ENCODE measurements around the gene UST.
"Not testable (repeated sequence)": the region's sequence is repeated elsewhere in the genome, so short reads cannot be mapped to it uniquely, and the experiment has no call there.

UST gene

GRCh38 chr6:148745926-148746325 is 904 bp upstream of the UST start:
- no peak for DNase-seq
- TF ChIP-seq POLR2A (IDR thresholded peaks at IDR 0.05; ENCODE audit: low read length), result no peak

GRCh38 chr6:148747145-148747470 is 278 bp downstream of the UST start:
- no peak for DNase-seq
- no peak for TF ChIP-seq POLR2A (IDR thresholded peaks at IDR 0.05; ENCODE audit: low read length)

GRCh38 chr6:148747471-148748165 is 788 bp downstream of the UST start:
- no peak for DNase-seq
- no peak for TF ChIP-seq POLR2A (IDR thresholded peaks at IDR 0.05; ENCODE audit: low read length)

GRCh38 chr6:148749674-148750073 is 2.8 kb downstream of the UST start:
- TF ChIP-seq POLR2A (IDR thresholded peaks at IDR 0.05; ENCODE audit: low read length) (no peak), GATA1 (IDR thresholded peaks at IDR 0.05; ENCODE audit: low read depth, low read length) (no peak)
- no peak for DNase-seq

- no peak for DNase-seq
- TF ChIP-seq POLR2A (IDR thresholded peaks at IDR 0.05; ENCODE audit: low read length) (no peak), GATA1 (IDR thresholded peaks at IDR 0.05; ENCODE audit: low read depth, low read length) (no peak)
These were observed 4.3 kb downstream of the UST start for GRCh38 chr6:148750838-148751792.

GRCh38 chr6:148751793-148752170 is 5.0 kb downstream of the UST start:
- TF ChIP-seq POLR2A (IDR thresholded peaks at IDR 0.05; ENCODE audit: low read length) (no peak), GATA1 (IDR thresholded peaks at IDR 0.05; ENCODE audit: low read depth, low read length) (no peak)
- DNase-seq, result no peak

- DNase-seq, result not testable (repeated sequence)
These were observed 8.5 kb downstream of the UST start for GRCh38 chr6:148755379-148755778.

GRCh38 chr6:148757944-148758480 is 11.2 kb downstream of the UST start:
- TF ChIP-seq POLR2A (IDR thresholded peaks at IDR 0.05; ENCODE audit: low read length) (no peak), GATA1 (IDR thresholded peaks at IDR 0.05; ENCODE audit: low read depth, low read length) (no peak)
- DNase-seq, result no peak

GRCh38 chr6:148758492-148758891 is 11.7 kb downstream of the UST start:
- no peak for DNase-seq
- no peak for TF ChIP-seq GATA1 (IDR thresholded peaks at IDR 0.05; ENCODE audit: low read depth, low read length)
- TF ChIP-seq POLR2A (IDR thresholded peaks at IDR 0.05; ENCODE audit: low read length), result no peak

- DNase-seq, result no peak
- TF ChIP-seq GATA1 (IDR thresholded peaks at IDR 0.05; ENCODE audit: low read depth, low read length) (no peak), POLR2A (IDR thresholded peaks at IDR 0.05; ENCODE audit: low read length) (no peak)
These were observed 13.4 kb downstream of the UST start for GRCh38 chr6:148760258-148760534.

- no peak for TF ChIP-seq POLR2A (IDR thresholded peaks at IDR 0.05; ENCODE audit: low read length)
- no peak for TF ChIP-seq GATA1 (IDR thresholded peaks at IDR 0.05; ENCODE audit: low read depth, low read length)
- DNase-seq, result no peak
These were observed 14.0 kb downstream of the UST start for GRCh38 chr6:148760568-148761526.

GRCh38 chr6:148761527-148762011 is 14.7 kb downstream of the UST start:
- TF ChIP-seq POLR2A (IDR thresholded peaks at IDR 0.05; ENCODE audit: low read length) (no peak), GATA1 (IDR thresholded peaks at IDR 0.05; ENCODE audit: low read depth, low read length) (no peak)
- no peak for DNase-seq

- TF ChIP-seq GATA1 (IDR thresholded peaks at IDR 0.05; ENCODE audit: low read depth, low read length), result no peak
- no peak for TF ChIP-seq POLR2A (IDR thresholded peaks at IDR 0.05; ENCODE audit: low read length)
- DNase-seq, result no peak
These were observed 15.4 kb downstream of the UST start for GRCh38 chr6:148762231-148762630.

- not testable (repeated sequence) for DNase-seq
These were observed 17.6 kb downstream of the UST start for GRCh38 chr6:148764259-148765020.

Data from erythroblast (primary cell).